ENCODE measurements around the gene XAB2.

XAB2 gene

GRCh38 chr19:7590256-7590655, 39.1 kb downstream of the XAB2 start:
- H4K20me1 ChIP-seq (ENCODE audit: low read depth, low read length): no peaks in the 10 kb centered on the region
- H3K9me3 ChIP-seq (ENCODE audit: insufficient read depth, low read length): no peaks in the 10 kb centered on the region
- H3K4me3 ChIP-seq (ENCODE audit: insufficient read depth, low read length, poor library complexity, severe bottlenecking): no peak overlapping the region
- H3K27ac ChIP-seq (ENCODE audit: low read depth, low read length): no peak overlapping the region
- no peak overlapping the region for H2AFZ ChIP-seq (ENCODE audit: low read depth, low read length, severe bottlenecking)
- H3K9ac ChIP-seq (ENCODE audit: low read length): no peak overlapping the region
- H3K4me2 ChIP-seq (ENCODE audit: low read depth, low read length, poor library complexity, severe bottlenecking): no peak overlapping the region
- no peaks in the 10 kb centered on the region for H3K27me3 ChIP-seq (ENCODE audit: low read length)
- H3K9me2 ChIP-seq (replicated peaks; ENCODE audit: insufficient read depth, low read length): no peaks in the 10 kb centered on the region
- TF ChIP-seq CTCF (IDR thresholded peaks at IDR 0.05; ENCODE audit: insufficient read depth, low read length, poor library complexity, severe bottlenecking): no peak
- no peak for TF ChIP-seq EZH2phosphoT487 (conservative IDR thresholded peaks at IDR 0.05; ENCODE audit: low read length)
- no peaks in the 10 kb centered on the region for H3K36me3 ChIP-seq (ENCODE audit: low read length)
- H3K79me2 ChIP-seq (ENCODE audit: insufficient read depth, low read length): no peaks in the 10 kb centered on the region
- no peaks in the 10 kb centered on the region for H3F3A ChIP-seq (ENCODE audit: insufficient read depth)

- Histone ChIP-seq H3K9me3 (ENCODE audit: insufficient read depth, low read length) (no peaks in the 10 kb centered on the region), H3K4me3 (ENCODE audit: insufficient read depth, low read length, poor library complexity, severe bottlenecking) (no peak overlapping the region), H2AFZ (ENCODE audit: low read depth, low read length, severe bottlenecking) (no peak overlapping the region), H3K79me2 (ENCODE audit: insufficient read depth, low read length) (no peaks in the 10 kb centered on the region), H3F3A (ENCODE audit: insufficient read depth) (no peaks in the 10 kb centered on the region), H3K27me3 (ENCODE audit: low read length) (no peaks in the 10 kb centered on the region), H3K27ac (ENCODE audit: low read depth, low read length) (no peak overlapping the region), H3K9ac (ENCODE audit: low read length) (no peak overlapping the region), H3K9me2 (replicated peaks; ENCODE audit: insufficient read depth, low read length) (no peaks in the 10 kb centered on the region), H3K4me2 (ENCODE audit: low read depth, low read length, poor library complexity, severe bottlenecking) (no peak overlapping the region), H3K36me3 (ENCODE audit: low read length) (no peaks in the 10 kb centered on the region), H4K20me1 (ENCODE audit: low read depth, low read length) (no peaks in the 10 kb centered on the region)
- TF ChIP-seq EZH2phosphoT487 (conservative IDR thresholded peaks at IDR 0.05; ENCODE audit: low read length) (no peak), CTCF (IDR thresholded peaks at IDR 0.05; ENCODE audit: insufficient read depth, low read length, poor library complexity, severe bottlenecking) (no peak)
Measured at GRCh38 chr19:7589822-7590221, 39.5 kb downstream of the XAB2 start.

GRCh38 chr19:7582446-7582845, 46.9 kb downstream of the XAB2 start:
- no peaks in the 10 kb centered on the region for H3F3A ChIP-seq (ENCODE audit: insufficient read depth)
- no peak overlapping the region for H3K9ac ChIP-seq (ENCODE audit: low read length)
- H3K27ac ChIP-seq (ENCODE audit: low read depth, low read length): no peak overlapping the region
- no peaks in the 10 kb centered on the region for H3K9me2 ChIP-seq (replicated peaks; ENCODE audit: insufficient read depth, low read length)
- H3K4me2 ChIP-seq (ENCODE audit: low read depth, low read length, poor library complexity, severe bottlenecking): no peak overlapping the region
- H4K20me1 ChIP-seq (ENCODE audit: low read depth, low read length): no peaks in the 10 kb centered on the region
- H3K36me3 ChIP-seq (ENCODE audit: low read length): no peaks in the 10 kb centered on the region
- TF ChIP-seq CTCF (IDR thresholded peaks at IDR 0.05; ENCODE audit: insufficient read depth, low read length, poor library complexity, severe bottlenecking) (no peak), EZH2phosphoT487 (conservative IDR thresholded peaks at IDR 0.05; ENCODE audit: low read length) (no peak)
- H3K79me2 ChIP-seq (ENCODE audit: insufficient read depth, low read length): no peaks in the 10 kb centered on the region
- H2AFZ ChIP-seq (ENCODE audit: low read depth, low read length, severe bottlenecking): no peak overlapping the region
- no peak overlapping the region for H3K4me3 ChIP-seq (ENCODE audit: insufficient read depth, low read length, poor library complexity, severe bottlenecking)
- H3K27me3 ChIP-seq (ENCODE audit: low read length): no peaks in the 10 kb centered on the region
- H3K9me3 ChIP-seq (ENCODE audit: insufficient read depth, low read length): no peaks in the 10 kb centered on the region
